ENCODE measurements around the gene GLRX. TPM values are rescaled to one million over a fixed set of nuclear protein-coding genes. Genes with fewer than 3 reads are reported as not detected.

GLRX gene
- total RNA-seq, 2 donors from 2014 or later, result 151 to 173 TPM

DNA sequence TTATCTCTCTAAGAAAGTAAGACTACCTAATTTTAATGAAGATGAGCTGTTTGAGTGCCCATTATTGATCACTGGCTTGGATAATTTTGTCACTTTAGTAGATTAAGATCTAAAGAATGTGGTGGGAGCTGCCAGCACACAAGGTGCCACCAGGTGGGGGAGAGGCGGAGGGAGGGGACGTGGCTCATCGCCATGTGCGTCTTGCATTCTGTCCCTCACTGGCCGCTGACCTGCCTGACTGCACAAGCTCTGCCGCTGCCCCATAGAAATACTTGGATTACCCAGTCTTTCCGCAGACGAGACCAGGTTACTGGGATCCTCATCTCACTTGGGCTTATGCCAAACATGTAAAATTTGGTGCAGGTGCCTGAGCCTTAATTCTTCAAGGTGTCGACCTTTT, 53.8 kb downstream of the GLRX start:
- H3K9me3 ChIP-seq, result no peaks in the 10 kb centered on the region
- no peak for DNase-seq (ENCODE audit: low spot score)
- peaks cover 35% of the 10 kb centered on the region for H3K36me3 ChIP-seq
- H3K4me3 ChIP-seq, result no peak overlapping the region
- H3K27me3 ChIP-seq, result no peaks in the 10 kb centered on the region
- H3K4me1 ChIP-seq, result peaks cover 0 to 25% of the 10 kb centered on the region in 2 donors
- TF ChIP-seq, protein P1, sequence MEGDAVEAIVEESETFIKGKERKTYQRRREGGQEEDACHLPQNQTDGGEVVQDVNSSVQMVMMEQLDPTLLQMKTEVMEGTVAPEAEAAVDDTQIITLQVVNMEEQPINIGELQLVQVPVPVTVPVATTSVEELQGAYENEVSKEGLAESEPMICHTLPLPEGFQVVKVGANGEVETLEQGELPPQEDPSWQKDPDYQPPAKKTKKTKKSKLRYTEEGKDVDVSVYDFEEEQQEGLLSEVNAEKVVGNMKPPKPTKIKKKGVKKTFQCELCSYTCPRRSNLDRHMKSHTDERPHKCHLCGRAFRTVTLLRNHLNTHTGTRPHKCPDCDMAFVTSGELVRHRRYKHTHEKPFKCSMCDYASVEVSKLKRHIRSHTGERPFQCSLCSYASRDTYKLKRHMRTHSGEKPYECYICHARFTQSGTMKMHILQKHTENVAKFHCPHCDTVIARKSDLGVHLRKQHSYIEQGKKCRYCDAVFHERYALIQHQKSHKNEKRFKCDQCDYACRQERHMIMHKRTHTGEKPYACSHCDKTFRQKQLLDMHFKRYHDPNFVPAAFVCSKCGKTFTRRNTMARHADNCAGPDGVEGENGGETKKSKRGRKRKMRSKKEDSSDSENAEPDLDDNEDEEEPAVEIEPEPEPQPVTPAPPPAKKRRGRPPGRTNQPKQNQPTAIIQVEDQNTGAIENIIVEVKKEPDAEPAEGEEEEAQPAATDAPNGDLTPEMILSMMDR (IDR thresholded peaks at IDR 0.05), result no peak
- H3K27ac ChIP-seq, result no peak overlapping the region

DNA sequence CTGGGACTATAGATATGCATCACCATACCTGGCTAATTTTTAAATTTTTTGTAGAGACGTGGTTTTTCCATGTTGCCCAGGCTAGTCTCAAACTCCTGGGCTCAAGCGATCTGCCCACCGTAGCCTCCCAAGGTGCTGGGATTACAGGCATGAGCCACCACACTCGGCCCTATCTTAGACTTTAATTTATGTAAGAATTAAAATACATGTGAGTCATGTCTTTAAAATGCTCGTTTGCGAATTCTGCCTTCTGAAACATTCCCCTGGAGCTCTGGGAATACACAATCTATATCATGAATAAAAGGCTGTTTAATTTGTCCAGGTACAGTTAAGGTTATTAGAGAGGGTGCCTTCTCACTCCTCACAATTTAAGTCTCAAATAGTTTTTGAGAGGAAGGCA, 58.6 kb downstream of the GLRX start:
- H3K36me3 ChIP-seq, result peaks cover 24% of the 10 kb centered on the region
- no peak overlapping the region for H3K4me3 ChIP-seq
- TF ChIP-seq, protein P1 (IDR thresholded peaks at IDR 0.05), result no peak

More for the DNA sequence above, 58.6 kb downstream of the GLRX start:
- Histone ChIP-seq H3K4me1 (peaks cover 0 to 25% of the 10 kb centered on the region in 2 donors), H3K9me3 (no peaks in the 10 kb centered on the region), H3K27me3 (no peaks in the 10 kb centered on the region), H3K27ac (no peak overlapping the region)
- no peak for DNase-seq (ENCODE audit: low spot score)

Other genes with a start within 250 kb of the GLRX start
- not detected for gene GPR150, start 202.6 kb downstream of the GLRX start, total RNA-seq
- gene RFESD, start 175.9 kb downstream of the GLRX start, total RNA-seq, result 1 to 10 TPM; 1.9 to 2.5 TPM
- under 1 TPM in 1 of 2 donors, not detected in 1; 0.30 TPM for gene SPATA9, start 139.7 kb downstream of the GLRX start, total RNA-seq
- 10 to 100 TPM; 56.2 to 89.9 TPM for gene RHOBTB3, start 91.4 kb downstream of the GLRX start, total RNA-seq
- 10 to 100 TPM; 28.8 to 29.1 TPM for gene ELL2, start 139.1 kb upstream of the GLRX start, total RNA-seq

All from right atrium auricular region (tissue), 2 donors.